GF-D8 (cell line): Measurements from ENCODE around the gene PPM1J.

Source experiments
- DNase-seq: peaks from one replicate; lab custom pipeline; 2025; lab: John Stamatoyannopoulos, UW

PPM1J gene

DNA sequence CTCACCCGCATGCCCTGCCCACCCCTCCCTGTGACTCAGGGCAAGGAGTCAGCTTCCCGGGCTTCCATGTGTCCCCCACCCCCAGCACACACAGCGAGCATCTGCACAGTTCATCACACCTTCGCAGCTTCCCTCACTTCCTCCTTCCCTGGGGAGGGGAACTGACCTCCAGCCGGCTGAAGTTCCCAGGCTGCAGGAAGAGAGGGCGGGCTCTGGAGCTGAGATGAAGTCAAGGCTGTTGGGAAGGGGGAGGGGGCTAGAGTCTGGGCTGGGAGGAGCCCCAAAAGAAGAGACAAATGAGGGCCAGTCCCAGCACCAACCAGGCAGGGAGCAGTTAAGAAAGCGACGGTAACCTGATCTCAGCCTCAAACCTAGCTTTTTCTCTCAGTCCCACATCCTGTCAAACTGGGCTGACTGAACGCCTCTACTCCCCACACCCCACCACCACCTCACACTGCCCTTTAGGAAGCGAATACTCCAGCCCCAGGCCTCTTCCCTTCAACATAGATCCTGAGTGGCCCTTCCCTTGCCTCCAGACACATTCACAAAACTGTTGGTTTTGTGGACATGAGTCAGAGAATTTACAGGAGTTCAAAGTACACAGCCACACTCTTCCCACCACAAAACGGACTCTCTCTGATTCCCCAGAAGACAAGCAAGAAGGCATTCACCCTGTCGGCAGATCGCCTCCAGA, 10.1 kb downstream of the PPM1J start:
- peak; percentile 66 for DNase-seq

DNA sequence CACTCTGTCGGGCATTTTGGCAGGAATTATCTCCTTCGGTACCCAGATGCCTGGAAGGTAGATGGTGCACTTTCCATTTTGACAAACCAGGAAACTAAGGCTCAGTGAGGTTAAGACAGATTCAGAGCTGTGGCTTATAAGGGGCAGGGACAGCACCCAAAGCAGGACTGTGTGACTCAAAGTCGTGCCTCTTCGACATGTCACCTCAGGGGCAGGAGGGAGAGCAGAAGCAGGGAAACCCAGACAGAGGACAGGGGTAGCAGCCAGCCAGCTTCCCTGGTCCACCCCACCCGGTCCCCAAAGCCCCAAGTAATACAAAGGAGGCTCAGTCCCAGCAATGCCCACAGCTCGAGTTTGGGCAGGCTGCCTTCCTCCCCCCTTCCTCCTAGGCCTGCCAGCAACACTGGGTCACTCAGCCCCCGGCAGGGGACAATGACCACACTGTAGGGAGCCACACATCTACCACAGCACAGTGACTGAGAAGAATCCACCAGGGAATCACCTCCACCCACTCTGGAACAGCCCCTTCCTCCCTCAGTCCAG, 10.7 kb downstream of the PPM1J start:
- no peak for DNase-seq

DNA sequence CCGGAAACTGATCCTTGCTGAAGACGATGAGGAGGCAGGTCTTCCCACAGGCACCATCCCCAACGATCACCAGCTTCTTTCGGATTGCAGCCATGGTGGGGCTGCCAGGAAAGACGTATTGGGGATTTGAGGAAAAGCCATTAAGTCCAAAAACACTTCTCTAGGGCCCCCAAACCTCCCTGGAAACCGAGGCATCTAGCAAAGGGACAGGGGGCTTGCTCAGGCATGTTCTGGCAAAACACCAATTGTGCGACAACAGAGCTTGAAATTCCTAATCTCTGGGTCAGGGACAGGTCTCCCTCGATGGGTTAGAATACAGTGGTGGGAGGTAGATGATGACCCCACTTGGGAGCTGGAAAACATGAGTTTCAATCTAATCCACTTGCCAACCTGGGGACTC, 11.4 kb downstream of the PPM1J start:
- no peak for DNase-seq

DNA sequence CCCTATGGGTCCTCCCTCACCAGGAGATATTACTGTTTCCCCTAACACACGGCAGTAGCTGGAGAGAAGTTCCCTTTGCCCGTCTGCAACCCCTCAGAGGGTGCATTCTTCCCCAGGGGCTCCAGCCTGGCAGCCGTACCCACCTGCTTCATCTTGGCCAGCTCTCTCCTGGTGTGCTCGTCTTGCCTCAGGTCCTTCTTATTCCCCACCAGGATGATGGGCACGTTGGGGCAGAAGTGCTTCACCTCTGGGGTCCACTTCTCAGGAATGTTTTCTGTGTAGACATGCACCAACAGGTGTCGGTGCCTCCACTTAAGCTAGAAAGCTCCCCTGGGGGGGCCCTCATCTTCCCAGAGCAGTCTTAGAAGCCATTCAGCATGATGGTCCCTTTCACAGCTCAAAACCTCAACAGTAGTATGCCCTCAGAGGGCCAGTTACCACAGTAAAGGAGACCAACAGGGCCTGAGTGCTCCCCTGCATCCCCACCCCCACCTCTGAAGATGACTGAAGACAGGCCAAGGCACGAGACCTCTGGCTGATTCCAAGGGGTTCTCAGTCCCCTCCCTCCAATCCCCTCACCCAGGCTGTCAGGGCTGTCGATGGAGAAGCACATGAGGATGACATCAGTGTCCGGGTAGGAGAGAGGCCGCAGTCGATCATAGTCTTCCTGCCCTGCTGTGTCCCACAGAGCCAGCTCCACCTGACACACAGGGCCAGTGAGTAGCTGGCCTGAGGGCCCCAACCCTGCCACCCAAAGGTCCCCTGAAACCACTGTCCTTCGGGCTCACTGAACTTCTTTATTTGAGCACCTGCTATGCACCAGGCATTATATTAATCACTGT, 12.5 kb downstream of the PPM1J start:
- DNase-seq: no peak

DNA sequence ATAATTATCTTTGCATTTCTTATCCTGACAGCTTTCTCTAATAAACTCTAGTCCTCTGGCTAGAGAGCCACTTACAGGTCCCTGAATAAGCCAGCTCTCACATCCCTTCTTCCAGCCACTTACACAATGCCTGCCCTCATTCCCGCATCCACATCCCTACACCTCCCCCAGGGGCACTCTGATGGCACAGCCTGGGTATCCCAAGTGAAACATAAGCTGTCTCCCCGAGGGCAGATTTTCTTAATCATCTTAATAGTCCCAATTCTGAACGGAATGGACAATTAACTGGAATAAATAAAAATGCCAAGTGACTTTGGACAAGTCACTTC, 13.1 kb downstream of the PPM1J start:
- no peak for DNase-seq

DNA sequence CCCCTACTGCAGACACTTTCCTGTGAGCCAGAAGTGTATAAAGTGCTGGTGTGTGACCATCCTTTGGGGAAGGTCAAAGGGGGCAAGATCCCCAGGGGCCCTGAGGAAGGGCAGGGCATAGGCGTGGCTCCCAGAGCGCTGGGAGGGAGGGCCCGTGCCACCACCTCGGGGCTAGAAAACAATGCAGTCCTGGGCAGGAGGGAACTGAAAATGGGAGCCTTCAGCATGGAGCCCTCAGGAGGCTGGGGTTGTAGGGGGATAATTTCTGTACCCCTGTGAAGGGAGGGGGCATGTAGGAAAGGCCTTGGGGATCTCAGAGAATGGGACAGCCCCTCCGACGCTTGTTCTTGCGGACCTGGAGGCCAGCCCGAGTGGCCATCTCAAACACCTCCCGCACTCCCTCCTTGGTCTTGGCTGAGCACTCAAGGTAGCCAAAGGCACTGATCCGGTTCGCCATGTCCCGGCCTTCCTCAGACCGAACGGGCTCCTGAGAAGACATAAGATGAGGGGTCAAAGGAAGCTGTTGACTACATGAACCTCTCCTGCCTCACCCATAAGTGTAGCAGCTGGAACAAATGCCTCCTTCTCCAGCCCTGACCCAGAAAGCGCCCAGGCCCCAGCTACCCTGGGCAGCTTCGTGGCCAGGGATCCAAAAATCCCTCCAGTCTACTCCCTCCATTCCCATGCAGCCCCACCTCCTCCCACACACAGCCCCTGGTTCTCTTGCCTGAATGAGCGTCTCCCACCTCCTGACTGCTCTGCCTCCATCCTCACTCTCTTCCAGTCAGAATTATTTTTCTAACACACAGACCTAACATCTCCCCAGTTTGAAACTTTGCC, 13.7 kb downstream of the PPM1J start:
- no peak for DNase-seq

DNA sequence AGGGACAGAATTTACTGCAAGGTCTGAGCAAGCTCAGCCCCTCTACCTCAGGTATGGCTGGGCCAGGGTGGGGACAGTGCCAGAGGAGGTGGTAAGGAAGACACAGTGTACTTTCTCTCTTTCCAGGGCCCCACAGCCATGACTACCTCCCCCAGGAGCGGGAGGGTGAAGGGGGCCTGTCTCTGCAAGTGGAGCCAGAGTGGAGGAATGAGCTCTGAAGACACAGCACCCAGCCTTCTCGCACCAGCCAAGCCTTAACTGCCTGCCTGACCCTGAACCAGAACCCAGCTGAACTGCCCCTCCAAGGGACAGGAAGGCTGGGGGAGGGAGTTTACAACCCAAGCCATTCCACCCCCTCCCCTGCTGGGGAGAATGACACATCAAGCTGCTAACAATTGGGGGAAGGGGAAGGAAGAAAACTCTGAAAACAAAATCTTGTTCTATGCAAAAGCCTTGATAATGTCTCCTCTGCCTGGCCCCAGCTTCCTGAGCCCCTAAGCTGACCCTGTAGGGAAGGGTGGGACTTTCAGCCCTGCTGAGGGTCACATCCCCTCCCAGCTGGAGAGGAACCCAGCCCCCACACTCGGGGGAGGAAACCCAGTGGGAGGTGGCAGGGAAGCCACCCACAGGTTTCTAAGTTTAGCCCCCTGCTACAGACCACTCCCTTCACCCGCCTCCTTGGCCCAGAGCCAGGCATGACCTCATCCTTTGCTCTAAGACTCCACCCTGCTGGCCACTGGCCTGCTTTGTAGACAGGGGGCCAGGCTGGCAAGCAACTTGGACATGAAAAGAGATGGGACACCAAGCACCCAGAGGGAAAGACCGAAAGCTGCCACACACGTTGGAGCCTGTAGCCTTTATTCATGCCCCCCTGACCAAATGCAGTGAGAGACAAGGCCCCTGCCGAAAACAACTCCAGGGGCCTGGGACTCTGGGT, 14.6 kb downstream of the PPM1J start:
- peak; percentile 21 for DNase-seq

DNA sequence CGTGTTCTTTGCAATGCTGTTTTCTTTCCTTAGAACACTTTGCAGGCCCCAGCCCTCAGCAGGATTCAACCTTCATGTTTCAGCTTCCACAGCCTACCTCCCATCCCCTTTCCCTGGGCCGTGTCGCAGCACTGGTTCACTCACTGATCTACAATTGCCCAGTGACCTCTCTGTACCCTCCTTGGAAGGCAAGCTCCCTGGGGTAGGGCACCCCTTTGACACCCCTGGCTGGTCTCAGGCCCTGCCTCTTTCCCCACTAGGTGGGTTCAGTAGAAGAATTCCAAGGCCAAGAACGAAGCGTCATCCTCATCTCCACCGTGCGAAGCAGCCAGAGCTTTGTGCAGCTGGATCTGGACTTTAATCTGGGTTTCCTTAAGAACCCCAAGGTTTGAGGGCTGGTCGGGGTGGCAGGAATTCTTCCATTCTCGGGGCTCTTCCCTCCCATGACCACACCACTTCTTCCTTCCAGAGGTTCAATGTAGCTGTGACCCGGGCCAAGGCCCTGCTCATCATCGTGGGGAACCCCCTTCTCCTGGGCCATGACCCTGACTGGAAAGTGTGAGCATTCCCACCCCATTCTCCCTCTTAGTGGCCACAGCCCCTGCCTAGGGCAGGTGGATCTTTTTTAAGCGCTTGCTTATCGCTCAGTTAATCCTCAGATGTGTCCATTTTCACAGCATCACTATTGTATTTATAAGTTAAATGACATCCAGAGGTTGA, 15.5 kb downstream of the PPM1J start:
- no peak for DNase-seq

DNA sequence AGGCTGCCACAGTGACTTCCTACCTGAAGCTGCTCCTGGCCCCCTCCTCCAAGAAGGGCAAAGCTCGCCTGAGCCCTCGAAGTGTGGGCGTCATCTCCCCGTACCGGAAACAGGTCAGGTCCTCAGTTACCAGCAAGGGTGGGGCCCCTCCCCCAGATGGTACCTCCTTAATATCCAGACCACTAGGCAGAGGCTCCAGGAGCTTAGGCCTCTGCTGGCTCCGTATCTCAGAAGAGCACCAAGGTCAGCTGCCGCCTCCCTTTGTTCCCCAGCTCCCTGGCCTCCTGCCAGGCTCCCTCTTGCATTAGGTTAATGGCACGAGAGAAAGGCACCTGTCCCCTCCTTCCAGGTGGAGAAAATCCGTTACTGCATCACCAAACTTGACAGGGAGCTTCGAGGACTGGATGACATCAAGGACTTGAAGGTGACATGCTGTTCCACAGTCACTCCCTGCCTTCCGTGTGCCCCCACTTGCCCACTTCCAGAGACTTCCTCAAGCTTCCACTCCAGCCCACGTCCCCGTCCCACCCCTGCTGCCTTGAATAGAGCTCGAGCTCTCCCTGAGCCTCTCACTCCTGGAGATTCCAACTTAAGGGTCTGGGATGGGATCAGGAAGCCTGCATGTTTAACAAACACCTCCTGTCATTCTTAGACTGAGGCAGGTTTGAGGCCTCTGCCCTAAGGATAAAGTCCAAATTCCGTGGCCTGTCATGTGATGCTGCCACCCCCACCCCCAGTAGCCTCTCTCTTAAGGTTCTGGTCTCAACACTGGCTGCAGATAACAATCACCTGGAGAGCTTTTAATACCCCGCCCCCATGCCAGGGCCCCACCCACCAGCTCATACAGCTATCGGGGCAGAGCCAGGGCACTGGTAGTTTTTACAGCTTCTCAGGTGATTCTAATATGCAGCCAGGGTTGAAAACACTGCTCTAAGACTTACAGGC, 16.5 kb downstream of the PPM1J start:
- no peak for DNase-seq

DNA sequence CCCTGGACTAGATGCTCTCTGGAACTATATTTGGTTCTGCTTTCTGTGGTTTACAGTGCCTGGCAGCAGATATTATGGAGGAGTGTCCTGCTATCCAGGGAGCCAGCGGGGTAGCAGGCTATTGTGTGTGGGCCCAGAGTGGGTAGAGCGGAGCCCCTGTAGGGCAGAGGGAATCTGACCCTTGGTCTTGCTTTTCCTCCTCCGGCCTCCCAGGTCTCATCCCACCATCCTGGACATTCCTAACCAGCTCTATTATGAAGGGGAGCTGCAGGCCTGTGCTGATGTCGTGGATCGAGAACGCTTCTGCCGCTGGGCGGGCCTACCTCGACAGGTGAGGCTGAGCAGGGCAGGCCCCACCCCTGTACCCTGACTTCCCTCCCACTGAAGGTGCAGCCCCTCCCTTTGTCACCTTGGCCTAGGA, 17.3 kb downstream of the PPM1J start:
- DNase-seq: no peak

DNA sequence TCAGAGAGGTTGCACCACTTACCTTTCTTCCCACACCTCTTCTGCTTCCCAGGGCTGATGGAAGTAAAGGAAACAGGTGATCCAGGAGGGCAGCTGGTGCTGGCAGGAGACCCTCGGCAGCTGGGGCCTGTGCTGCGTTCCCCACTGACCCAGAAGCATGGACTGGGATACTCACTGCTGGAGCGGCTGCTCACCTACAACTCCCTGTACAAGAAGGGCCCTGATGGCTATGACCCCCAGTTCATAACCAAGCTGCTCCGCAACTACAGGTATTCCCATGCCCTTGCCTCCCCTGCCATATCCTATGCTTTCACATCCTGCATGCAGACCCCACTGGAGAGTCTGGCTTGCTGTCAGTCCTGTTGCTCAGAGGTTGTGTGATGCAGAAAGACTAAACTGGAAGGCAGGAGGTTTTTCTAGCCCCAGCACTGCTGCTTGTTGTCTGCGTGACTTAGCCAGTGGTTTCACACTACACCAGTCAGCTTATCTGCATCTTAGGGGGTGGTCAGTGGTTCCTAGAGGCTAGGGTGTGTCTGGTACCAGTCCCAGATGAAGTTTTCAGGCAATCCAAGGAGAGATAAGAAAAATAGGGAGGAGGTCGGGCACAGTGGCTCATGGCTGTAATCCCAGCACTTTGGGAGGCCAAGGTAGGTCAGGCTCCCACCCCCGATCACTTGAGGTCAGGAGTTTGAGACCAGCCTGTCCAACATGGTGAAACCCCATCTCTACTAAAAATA, 18.4 kb downstream of the PPM1J start:
- no peak for DNase-seq

DNA sequence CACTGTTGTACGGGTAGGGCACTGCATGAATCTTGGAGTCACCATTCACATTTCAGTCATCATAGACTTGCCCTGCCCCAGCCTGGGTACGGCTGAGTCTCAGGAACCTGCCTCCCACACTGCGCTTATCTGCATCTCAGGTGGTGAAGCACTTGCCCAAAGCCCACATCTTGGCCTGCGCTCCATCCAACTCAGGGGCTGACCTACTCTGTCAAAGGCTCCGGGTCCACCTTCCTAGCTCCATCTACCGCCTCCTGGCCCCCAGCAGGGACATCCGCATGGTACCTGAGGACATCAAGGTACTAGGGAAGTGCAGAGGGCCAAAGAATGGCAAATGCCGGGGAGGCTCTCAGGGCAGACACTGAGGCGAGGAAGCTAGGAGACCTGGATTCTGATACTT, 19.9 kb downstream of the PPM1J start:
- DNase-seq: no peak

DNA sequence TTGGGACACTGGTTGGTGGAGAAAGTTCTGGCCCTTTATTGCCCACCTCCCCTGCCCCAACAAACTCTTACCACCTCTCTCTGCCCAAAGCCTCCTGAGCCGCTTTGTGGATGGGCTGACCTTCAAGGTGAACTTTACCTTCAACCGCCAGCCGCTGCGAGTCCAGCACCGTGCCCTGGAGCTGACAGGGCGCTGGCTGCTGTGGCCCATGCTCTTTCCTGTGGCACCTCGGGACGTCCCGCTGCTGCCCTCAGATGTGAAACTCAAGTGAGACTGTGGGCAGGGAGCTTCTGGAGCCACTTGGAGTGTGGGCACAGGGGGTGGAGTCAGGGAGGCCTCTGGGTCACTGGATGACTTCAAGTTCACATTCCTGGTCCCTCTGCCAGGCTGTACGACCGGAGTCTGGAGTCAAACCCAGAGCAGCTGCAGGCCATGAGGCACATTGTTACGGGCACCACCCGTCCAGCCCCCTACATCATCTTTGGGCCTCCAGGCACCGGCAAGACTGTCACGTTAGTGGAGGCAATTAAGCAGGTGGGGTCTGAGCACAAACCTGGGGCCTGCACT, 20.7 kb downstream of the PPM1J start:
- DNase-seq: no peak

DNA sequence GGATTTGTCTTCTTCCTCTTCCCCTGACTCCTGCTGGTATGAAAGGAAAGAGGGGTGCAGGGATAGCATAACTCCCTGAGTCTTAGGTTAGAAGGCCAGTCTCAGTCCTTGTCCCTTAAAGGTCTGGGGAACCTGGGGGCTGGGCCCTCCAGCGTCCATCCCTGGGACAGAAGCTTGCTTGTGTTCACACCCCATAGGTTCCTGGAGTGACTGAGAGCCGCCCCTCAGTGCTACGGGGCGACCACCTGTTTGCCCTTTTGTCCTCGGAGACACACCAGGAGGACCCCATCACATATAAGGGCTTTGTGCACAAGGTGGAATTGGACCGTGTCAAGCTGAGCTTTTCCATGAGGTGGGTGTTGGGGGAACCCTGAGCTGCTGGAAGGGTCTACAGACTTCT, 21.3 kb downstream of the PPM1J start:
- no peak for DNase-seq

DNA sequence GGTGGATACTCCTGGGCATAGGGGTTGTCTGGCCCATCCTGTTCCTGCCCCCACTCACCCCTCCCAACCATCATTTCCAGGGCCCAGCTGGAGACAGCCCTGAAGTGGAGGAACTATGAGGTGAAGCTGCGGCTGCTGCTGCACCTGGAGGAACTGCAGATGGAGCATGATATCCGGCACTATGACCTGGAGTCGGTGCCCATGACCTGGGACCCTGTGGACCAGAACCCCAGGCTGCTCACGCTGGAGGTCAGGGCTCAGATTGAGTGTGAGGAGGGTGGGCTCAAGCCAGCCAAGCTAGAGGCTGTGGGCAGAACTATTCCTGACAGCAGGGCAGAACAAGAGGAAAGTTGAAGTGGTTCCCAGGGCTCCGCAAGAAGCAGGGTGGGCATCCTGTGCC, 22.5 kb downstream of the PPM1J start:
- no peak for DNase-seq

DNA sequence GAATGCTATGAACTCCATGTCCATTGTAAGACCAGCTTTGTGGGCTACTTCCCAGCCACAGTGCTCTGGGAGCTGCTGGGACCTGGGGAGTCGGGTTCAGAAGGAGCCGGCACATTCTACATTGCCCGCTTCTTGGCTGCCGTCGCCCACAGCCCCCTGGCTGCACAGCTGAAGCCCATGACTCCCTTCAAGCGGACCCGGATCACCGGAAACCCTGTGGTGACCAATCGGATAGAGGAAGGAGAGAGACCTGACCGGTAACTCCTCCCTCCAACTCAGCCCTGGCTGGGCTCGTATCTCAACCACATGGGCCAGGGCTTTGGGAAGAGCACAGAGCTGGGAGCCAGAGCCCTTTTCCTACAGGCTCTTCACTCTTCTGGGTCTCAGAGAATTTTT, 25.3 kb downstream of the PPM1J start:
- DNase-seq: no peak

DNA sequence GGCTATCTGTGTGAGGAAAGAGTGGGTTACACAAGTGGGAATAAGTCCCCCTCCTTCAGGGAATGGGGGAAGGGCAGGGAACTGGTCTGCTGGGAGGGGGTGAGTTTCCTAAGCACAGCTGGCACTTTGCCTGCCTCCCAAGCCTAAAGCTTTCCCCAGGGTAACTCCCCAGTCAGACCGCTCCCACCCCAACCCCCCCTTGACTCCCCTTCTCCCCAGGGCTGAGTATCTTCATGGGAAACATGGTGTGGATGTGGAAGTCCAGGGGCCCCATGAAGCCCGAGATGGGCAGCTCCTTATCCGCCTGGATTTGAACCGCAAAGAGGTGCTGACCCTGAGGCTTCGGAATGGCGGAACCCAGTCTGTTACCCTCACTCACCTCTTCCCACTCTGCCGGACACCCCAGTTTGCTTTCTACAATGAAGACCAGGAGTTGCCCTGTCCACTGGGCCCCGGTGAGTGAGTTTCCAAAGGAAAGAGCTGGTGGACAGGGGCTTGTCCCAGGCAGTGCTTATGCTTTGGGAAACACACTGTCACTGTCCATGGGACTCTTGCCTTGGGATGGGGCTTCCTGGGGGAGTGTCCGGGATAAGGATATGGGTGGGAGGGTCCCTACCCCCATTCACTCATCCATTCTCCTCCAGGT, 25.8 kb downstream of the PPM1J start:
- no peak for DNase-seq

DNA sequence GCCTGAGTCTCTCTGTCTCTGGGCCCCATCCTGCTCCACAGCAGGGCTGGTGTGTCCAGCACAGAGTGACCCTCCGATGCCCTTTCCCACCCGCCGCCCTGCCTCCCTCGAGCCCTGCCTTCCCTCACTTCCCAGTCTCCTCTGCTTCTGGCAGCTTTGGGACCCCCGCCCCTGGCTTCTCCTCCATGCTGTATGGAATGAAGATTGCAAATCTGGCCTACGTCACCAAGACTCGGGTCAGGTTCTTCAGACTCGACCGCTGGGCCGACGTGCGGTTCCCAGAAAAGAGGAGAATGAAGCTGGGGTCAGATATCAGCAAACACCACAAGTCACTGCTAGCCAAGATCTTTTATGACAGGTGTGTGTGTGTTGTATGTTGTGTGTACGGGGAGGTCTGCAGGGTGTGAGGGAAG, 26.3 kb downstream of the PPM1J start:
- no peak for DNase-seq
